ENCODE results near the gene RIPPLY1.
A peak's percentile ranks its signal among the peaks of the same experiment; 100 is the strongest.

The RIPPLY1 gene

GRCh38 chrX:106901781-106902219 is 1.3 kb downstream of the RIPPLY1 start:
- DNase-seq (ENCODE audit: low read depth) = no peak
- TF ChIP-seq CTCF (IDR thresholded peaks at IDR 0.05; ENCODE audit: insufficient read depth, low read depth, low read length, missing control alignments) = no peak
- no peak overlapping the region for H3K4me3 ChIP-seq (ENCODE audit: low read length)

GRCh38 chrX:106901341-106901740 is 1.8 kb downstream of the RIPPLY1 start:
- no peak overlapping the region for H3K4me3 ChIP-seq (ENCODE audit: low read length)
- DNase-seq (ENCODE audit: low read depth) = no peak
- TF ChIP-seq CTCF (IDR thresholded peaks at IDR 0.05; ENCODE audit: insufficient read depth, low read depth, low read length, missing control alignments) = no peak

- no peak for DNase-seq (ENCODE audit: low read depth)
- H3K4me3 ChIP-seq (ENCODE audit: low read length) = no peak overlapping the region
- TF ChIP-seq CTCF (IDR thresholded peaks at IDR 0.05; ENCODE audit: insufficient read depth, low read depth, low read length, missing control alignments) = no peak
These were observed 3.3 kb downstream of the RIPPLY1 start for GRCh38 chrX:106899841-106900240.

GRCh38 chrX:106899276-106899675 is 3.9 kb downstream of the RIPPLY1 start:
- H3K4me3 ChIP-seq (ENCODE audit: low read length) = no peak overlapping the region
- TF ChIP-seq CTCF (IDR thresholded peaks at IDR 0.05; ENCODE audit: insufficient read depth, low read depth, low read length, missing control alignments) = no peak
- no peak for DNase-seq (ENCODE audit: low read depth)

GRCh38 chrX:106898462-106898861 is 4.7 kb downstream of the RIPPLY1 start:
- TF ChIP-seq CTCF (IDR thresholded peaks at IDR 0.05; ENCODE audit: insufficient read depth, low read depth, low read length, missing control alignments) = peak; percentile 32
- no peak overlapping the region for H3K4me3 ChIP-seq (ENCODE audit: low read length)
- DNase-seq (ENCODE audit: low read depth) = peak; percentile 51

GRCh38 chrX:106897259-106897658 is 5.9 kb downstream of the RIPPLY1 start:
- no peak overlapping the region for H3K4me3 ChIP-seq (ENCODE audit: low read length)
- no peak for TF ChIP-seq CTCF (IDR thresholded peaks at IDR 0.05; ENCODE audit: insufficient read depth, low read depth, low read length, missing control alignments)
- peak; percentile 53 for DNase-seq (ENCODE audit: low read depth)

- TF ChIP-seq CTCF (IDR thresholded peaks at IDR 0.05; ENCODE audit: insufficient read depth, low read depth, low read length, missing control alignments) = no peak
- no peak overlapping the region for H3K4me3 ChIP-seq (ENCODE audit: low read length)
- DNase-seq (ENCODE audit: low read depth) = peak; percentile 73
These were observed 8.1 kb downstream of the RIPPLY1 start for GRCh38 chrX:106894978-106895452.
